ENCODE results near the gene BRAF. TPM values are rescaled to one million over a fixed set of nuclear protein-coding genes. Genes with fewer than 3 reads are reported as not detected.
A peak's percentile ranks its signal among the peaks of the same experiment; 100 is the strongest.
"Not testable (repeated sequence)": the region's sequence is repeated elsewhere in the genome, so short reads cannot be mapped to it uniquely, and the experiment has no call there.

Gene BRAF
- total RNA-seq, 1 donor from 2014 or later, result 13.0 TPM

GRCh38 chr7:140774371-140774770, 150.4 kb downstream of the BRAF start:
- no peak for DNase-seq (ENCODE audit: low read depth in 2 of 2)

GRCh38 chr7:140773104-140773503, 151.6 kb downstream of the BRAF start:
- no peak for DNase-seq (ENCODE audit: low read depth in 2 of 2)

- DNase-seq (ENCODE audit: low read depth in 2 of 2), result no peak
Measured at GRCh38 chr7:140771826-140772225, 152.9 kb downstream of the BRAF start.

GRCh38 chr7:140769852-140770251, 154.9 kb downstream of the BRAF start:
- no peak for DNase-seq (ENCODE audit: low read depth in 2 of 2)

GRCh38 chr7:140767418-140767817, 157.3 kb downstream of the BRAF start:
- no peak for DNase-seq (ENCODE audit: low read depth in 2 of 2)

GRCh38 chr7:140765441-140765840, 159.3 kb downstream of the BRAF start:
- DNase-seq (ENCODE audit: low read depth in 2 of 2), result not testable (repeated sequence)

GRCh38 chr7:140763166-140763565, 161.6 kb downstream of the BRAF start:
- not testable (repeated sequence) for DNase-seq (ENCODE audit: low read depth in 2 of 2)

- not testable (repeated sequence) for DNase-seq (ENCODE audit: low read depth in 2 of 2)
Measured at GRCh38 chr7:140761375-140761774, 163.4 kb downstream of the BRAF start.

- no peak for DNase-seq (ENCODE audit: low read depth in 2 of 2)
Measured at GRCh38 chr7:140754506-140754905, 170.2 kb downstream of the BRAF start.

GRCh38 chr7:140752533-140752932, 172.2 kb downstream of the BRAF start:
- DNase-seq (ENCODE audit: low read depth in 2 of 2), result no peak

- no peak for DNase-seq (ENCODE audit: low read depth in 2 of 2)
Measured at GRCh38 chr7:140746751-140747150, 178.0 kb downstream of the BRAF start.

- no peak for DNase-seq (ENCODE audit: low read depth in 2 of 2)
Measured at GRCh38 chr7:140745266-140746058, 179.3 kb downstream of the BRAF start.

- DNase-seq (ENCODE audit: low read depth in 2 of 2), result no peak
Measured at GRCh38 chr7:140744005-140744404, 180.7 kb downstream of the BRAF start.

- not testable (repeated sequence) for DNase-seq (ENCODE audit: low read depth in 2 of 2)
Measured at GRCh38 chr7:140743255-140743654, 181.5 kb downstream of the BRAF start.

GRCh38 chr7:140738280-140738679, 186.4 kb downstream of the BRAF start:
- DNase-seq (ENCODE audit: low read depth in 2 of 2), result no peak

- DNase-seq (ENCODE audit: low read depth in 2 of 2), result no peak
Measured at GRCh38 chr7:140734729-140735128, 190.0 kb downstream of the BRAF start.

GRCh38 chr7:140734096-140734495, 190.6 kb downstream of the BRAF start:
- DNase-seq (ENCODE audit: low read depth in 2 of 2), result no peak

GRCh38 chr7:140732416-140732815, 192.3 kb downstream of the BRAF start:
- DNase-seq (ENCODE audit: low read depth in 2 of 2), result no peak

- DNase-seq (ENCODE audit: low read depth in 2 of 2), result peak in 1 of 2 donors; percentile 8
Measured at GRCh38 chr7:140726281-140726680, 198.4 kb downstream of the BRAF start.

- no peak for DNase-seq (ENCODE audit: low read depth in 2 of 2)
Measured at GRCh38 chr7:140724706-140725105, 200.0 kb downstream of the BRAF start.

- DNase-seq (ENCODE audit: low read depth in 2 of 2), result no peak
Measured at GRCh38 chr7:140723574-140723973, 201.2 kb downstream of the BRAF start.

- DNase-seq (ENCODE audit: low read depth in 2 of 2), result no peak
Measured at GRCh38 chr7:140723006-140723405, 201.7 kb downstream of the BRAF start.

- no peak for DNase-seq (ENCODE audit: low read depth in 2 of 2)
Measured at GRCh38 chr7:140722254-140722653, 202.5 kb downstream of the BRAF start.

GRCh38 chr7:140719721-140720120, 205.0 kb downstream of the BRAF start:
- peak in 1 of 2 donors; percentile 53 for DNase-seq (ENCODE audit: low read depth in 2 of 2)
